Osteoblast (primary cell): ENCODE data around the gene FBXW8. TPM values are rescaled to one million over a fixed set of nuclear protein-coding genes. Genes with fewer than 3 reads are reported as not detected.

Experiments used
- DNase-seq: peaks from one replicate; pipeline ENCODE4 v3.0.0; 2011; ENCODE audit warnings: low spot score, mixed read lengths; ENCODE audit not compliant: insufficient read length; ENCODE audit errors: missing footprints
- H2AFZ ChIP-seq: 2 replicates; pipeline ENCODE4 v1.6.0; 2011; ENCODE audit warnings: mild to moderate bottlenecking, low read length
- H3K27ac ChIP-seq: 2 replicates; pipeline ENCODE4 v1.5.1; 2011; ENCODE audit warnings: mild to moderate bottlenecking, low read depth, low read length, moderate library complexity
- H3K27me3 ChIP-seq: 2 replicates; pipeline ENCODE4 v1.6.0; 2012; ENCODE audit warnings: mild to moderate bottlenecking, control low read depth, inconsistent platforms, low read length, moderate library complexity; ENCODE audit not compliant: insufficient read depth
- H3K36me3 ChIP-seq: 2 replicates; pipeline ENCODE4 v1.5.1; 2011; ENCODE audit warnings: mild to moderate bottlenecking, low read length, control low read depth, moderate library complexity; ENCODE audit not compliant: insufficient read depth
- H3K4me1 ChIP-seq: 2 replicates; pipeline ENCODE4 v1.5.1; 2011; ENCODE audit warnings: mild to moderate bottlenecking, low read length, control low read depth, moderate library complexity; ENCODE audit not compliant: insufficient read depth
- H3K4me2 ChIP-seq: 2 replicates; pipeline ENCODE4 v1.6.0; 2011; ENCODE audit warnings: mild to moderate bottlenecking, low read length; ENCODE audit not compliant: insufficient read depth
- H3K4me3 ChIP-seq: fragments of 200-600 bp; sonication (generic); 3 replicates; pipeline ENCODE4 v1.5.1; 2012; ENCODE audit warnings: mild to moderate bottlenecking, low read length, inconsistent platforms; ENCODE audit not compliant: insufficient read depth
- H3K79me2 ChIP-seq: 2 replicates; pipeline ENCODE4 v1.6.0; 2012; ENCODE audit warnings: mild to moderate bottlenecking, low read length, control low read depth, inconsistent platforms; ENCODE audit not compliant: insufficient read depth
- H3K9me3 ChIP-seq: 2 replicates; pipeline ENCODE4 v1.5.1; 2011; ENCODE audit warnings: low read depth, low read length, control low read depth
- H4K20me1 ChIP-seq: 2 replicates; pipeline ENCODE4 v1.6.0; 2012; ENCODE audit warnings: mild to moderate bottlenecking, low read length, control low read depth; ENCODE audit not compliant: insufficient read depth
- total RNA-seq: library from RNA; depleted of rRNA; stranded (reverse); fragments of >200 nt; gene quantifications from 2 replicates; pipeline ENCODE4 v1.2.3, GENCODE V29; 2012
- TF ChIP-seq, protein P1 (sequence below): IDR thresholded peaks from 2 replicates; pipeline ENCODE4 v1.5.1; 2011; ENCODE audit warnings: mild to moderate bottlenecking, low read depth, low read length, moderate library complexity; ENCODE audit errors: extremely low read depth

FBXW8 gene
- total RNA-seq, 1 donor = 27.5 TPM

DNA sequence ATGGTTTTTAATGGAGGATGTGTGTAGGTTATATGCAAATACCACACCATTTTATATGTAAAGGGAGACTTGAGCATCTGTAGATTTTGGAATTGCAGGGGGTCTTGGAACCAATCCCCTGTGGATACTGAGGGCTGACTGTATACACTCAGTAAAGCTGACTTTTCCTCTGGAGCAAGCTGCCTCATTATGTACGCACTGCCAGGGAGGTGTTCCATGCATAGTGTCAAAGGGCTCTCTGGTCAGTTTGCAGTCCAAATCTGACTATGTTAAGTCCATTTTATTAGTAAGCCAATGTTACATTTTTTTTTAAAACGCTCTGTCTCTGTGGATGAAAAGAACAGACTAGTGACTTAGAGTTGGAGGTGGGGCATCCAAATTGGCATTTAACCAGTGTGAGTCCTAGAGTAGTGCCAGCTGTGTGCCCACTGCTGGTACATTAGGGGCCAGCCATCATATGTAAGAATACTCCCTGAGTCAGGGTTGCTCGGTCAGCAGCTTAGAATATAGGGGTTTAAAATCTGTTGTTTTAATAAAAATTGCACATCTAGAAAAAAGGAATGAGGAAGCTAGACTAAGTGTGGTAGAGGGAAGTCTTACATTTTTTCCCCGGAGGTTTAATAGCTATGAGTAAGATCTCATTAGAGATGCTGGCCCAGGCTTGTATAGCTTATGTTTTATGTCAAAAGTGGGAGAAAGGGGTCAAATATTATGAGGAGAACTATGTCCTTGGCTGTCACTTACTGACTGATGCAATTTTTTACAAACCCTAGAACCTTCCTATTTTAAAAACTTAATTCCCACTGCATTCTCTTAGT is 101.4 kb downstream of the FBXW8 start:
- H3K79me2 ChIP-seq = no peaks in the 10 kb centered on the region
- H3K27ac ChIP-seq = peak overlapping the region; percentile 45
- H2AFZ ChIP-seq = no peak overlapping the region
- no peaks in the 10 kb centered on the region for H4K20me1 ChIP-seq
- peak; percentile 93 for DNase-seq
- peak overlapping the region; percentile 26 for H3K4me2 ChIP-seq
- no peaks in the 10 kb centered on the region for H3K9me3 ChIP-seq
- H3K4me1 ChIP-seq = peaks cover 12% of the 10 kb centered on the region
- no peaks in the 10 kb centered on the region for H3K27me3 ChIP-seq
- H3K4me3 ChIP-seq = no peak overlapping the region
- TF ChIP-seq, protein P1, sequence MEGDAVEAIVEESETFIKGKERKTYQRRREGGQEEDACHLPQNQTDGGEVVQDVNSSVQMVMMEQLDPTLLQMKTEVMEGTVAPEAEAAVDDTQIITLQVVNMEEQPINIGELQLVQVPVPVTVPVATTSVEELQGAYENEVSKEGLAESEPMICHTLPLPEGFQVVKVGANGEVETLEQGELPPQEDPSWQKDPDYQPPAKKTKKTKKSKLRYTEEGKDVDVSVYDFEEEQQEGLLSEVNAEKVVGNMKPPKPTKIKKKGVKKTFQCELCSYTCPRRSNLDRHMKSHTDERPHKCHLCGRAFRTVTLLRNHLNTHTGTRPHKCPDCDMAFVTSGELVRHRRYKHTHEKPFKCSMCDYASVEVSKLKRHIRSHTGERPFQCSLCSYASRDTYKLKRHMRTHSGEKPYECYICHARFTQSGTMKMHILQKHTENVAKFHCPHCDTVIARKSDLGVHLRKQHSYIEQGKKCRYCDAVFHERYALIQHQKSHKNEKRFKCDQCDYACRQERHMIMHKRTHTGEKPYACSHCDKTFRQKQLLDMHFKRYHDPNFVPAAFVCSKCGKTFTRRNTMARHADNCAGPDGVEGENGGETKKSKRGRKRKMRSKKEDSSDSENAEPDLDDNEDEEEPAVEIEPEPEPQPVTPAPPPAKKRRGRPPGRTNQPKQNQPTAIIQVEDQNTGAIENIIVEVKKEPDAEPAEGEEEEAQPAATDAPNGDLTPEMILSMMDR = no peak
- peaks cover 25% of the 10 kb centered on the region for H3K36me3 ChIP-seq

DNA sequence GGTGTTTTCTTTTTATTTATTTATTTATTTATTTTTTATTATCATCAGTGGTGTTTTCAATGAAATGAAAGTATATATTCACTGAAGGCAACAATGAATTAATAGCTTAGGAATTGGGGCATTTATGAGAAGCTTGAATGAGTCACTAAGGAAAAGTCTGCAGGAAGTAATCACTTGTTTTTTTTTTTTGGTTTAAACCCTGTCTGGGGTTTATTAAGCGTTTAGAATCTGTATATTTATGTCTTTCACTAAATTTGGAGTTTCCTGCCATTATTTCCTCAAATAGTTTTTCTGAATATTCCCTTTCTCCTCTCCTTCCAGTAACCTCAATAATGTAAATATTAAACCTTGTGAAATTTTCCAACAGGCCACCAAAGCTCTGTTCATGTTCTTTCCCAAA is 103.0 kb downstream of the FBXW8 start:
- H3K9me3 ChIP-seq = no peaks in the 10 kb centered on the region
- H4K20me1 ChIP-seq = no peaks in the 10 kb centered on the region
- DNase-seq = no peak
- no peak overlapping the region for H2AFZ ChIP-seq
- H3K27me3 ChIP-seq = no peaks in the 10 kb centered on the region
- no peak overlapping the region for H3K27ac ChIP-seq
- no peak overlapping the region for H3K4me2 ChIP-seq
- H3K36me3 ChIP-seq = peaks cover 18% of the 10 kb centered on the region
- H3K4me1 ChIP-seq = peaks cover 12% of the 10 kb centered on the region
- no peaks in the 10 kb centered on the region for H3K79me2 ChIP-seq
- TF ChIP-seq, protein P1 = no peak
- H3K4me3 ChIP-seq = no peak overlapping the region

DNA sequence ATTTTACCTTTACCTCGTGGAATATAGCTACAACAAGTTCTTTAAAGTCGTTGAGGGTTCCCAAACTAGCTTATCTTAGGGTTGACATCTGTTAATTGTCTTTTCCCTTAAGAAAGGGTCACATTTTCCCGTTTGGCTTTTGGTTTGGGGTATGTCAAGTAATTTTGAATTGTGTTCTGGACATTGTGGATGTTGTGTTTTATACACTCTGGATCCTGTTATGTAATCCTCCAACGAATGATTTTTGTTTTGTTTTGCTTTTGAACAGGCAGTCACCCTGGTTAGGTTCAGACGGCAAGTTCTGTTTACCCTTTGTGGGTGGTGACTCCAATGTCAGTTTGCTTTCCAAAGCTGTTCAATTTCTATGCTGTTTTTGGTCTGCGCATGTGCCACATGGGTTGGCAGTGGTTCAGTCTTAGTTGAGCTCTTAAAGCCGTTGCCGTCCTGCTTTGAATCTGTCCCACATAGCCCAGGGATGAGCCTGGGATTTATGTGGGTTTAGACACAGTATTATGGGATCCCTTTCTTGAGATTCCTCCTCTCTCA is 103.7 kb downstream of the FBXW8 start:
- H3K4me3 ChIP-seq = no peak overlapping the region
- H3K4me2 ChIP-seq = no peak overlapping the region
- H3K36me3 ChIP-seq = peaks cover 21% of the 10 kb centered on the region
- H4K20me1 ChIP-seq = no peaks in the 10 kb centered on the region
- no peak overlapping the region for H3K27ac ChIP-seq
- no peaks in the 10 kb centered on the region for H3K79me2 ChIP-seq
- no peak overlapping the region for H2AFZ ChIP-seq
- H3K4me1 ChIP-seq = peaks cover 12% of the 10 kb centered on the region
- no peak for DNase-seq
- H3K27me3 ChIP-seq = no peaks in the 10 kb centered on the region
- TF ChIP-seq, protein P1 = no peak
- no peaks in the 10 kb centered on the region for H3K9me3 ChIP-seq

DNA sequence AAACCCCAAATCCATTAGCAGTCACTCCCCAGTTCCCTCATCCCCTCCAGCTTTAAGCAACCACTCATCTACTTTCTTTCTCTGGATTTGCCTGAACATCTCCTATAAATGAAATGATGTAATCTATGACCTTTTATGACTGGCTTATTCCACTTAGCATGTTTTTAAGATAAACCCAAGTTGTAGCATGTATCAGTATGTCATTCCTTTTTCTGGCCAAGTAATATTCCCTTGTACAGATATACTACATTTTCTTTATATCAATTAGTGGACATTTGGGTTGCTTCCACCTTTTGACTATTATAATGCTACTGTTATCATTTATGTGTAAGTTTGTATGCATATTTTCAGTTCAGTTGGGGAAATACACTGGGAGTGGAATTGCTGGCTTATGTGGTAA is 105.1 kb downstream of the FBXW8 start:
- H4K20me1 ChIP-seq = no peaks in the 10 kb centered on the region
- peaks cover 17% of the 10 kb centered on the region for H3K36me3 ChIP-seq
- H3K4me3 ChIP-seq = no peak overlapping the region
- H3K27ac ChIP-seq = no peak overlapping the region
- TF ChIP-seq, protein P1 = no peak
- no peaks in the 10 kb centered on the region for H3K27me3 ChIP-seq
- H3K4me1 ChIP-seq = peaks cover 12% of the 10 kb centered on the region
- DNase-seq = no peak
- no peaks in the 10 kb centered on the region for H3K79me2 ChIP-seq
- no peaks in the 10 kb centered on the region for H3K9me3 ChIP-seq
- no peak overlapping the region for H2AFZ ChIP-seq
- no peak overlapping the region for H3K4me2 ChIP-seq
